DMS114 treated with DMSO at 0.1 percent for 48 hours (cell line): ENCODE measurements around the gene P2RX7.
A peak's percentile ranks its signal among the peaks of the same experiment; 100 is the strongest.
"Not testable (repeated sequence)": the region's sequence is repeated elsewhere in the genome, so short reads cannot be mapped to it uniquely, and the experiment has no call there.

ENCODE experiments used
- DNase-seq: peaks from one replicate; lab custom pipeline; 2025; ENCODE audit not compliant: unreplicated experiment; lab: John Stamatoyannopoulos, UW

P2RX7 gene

DNA sequence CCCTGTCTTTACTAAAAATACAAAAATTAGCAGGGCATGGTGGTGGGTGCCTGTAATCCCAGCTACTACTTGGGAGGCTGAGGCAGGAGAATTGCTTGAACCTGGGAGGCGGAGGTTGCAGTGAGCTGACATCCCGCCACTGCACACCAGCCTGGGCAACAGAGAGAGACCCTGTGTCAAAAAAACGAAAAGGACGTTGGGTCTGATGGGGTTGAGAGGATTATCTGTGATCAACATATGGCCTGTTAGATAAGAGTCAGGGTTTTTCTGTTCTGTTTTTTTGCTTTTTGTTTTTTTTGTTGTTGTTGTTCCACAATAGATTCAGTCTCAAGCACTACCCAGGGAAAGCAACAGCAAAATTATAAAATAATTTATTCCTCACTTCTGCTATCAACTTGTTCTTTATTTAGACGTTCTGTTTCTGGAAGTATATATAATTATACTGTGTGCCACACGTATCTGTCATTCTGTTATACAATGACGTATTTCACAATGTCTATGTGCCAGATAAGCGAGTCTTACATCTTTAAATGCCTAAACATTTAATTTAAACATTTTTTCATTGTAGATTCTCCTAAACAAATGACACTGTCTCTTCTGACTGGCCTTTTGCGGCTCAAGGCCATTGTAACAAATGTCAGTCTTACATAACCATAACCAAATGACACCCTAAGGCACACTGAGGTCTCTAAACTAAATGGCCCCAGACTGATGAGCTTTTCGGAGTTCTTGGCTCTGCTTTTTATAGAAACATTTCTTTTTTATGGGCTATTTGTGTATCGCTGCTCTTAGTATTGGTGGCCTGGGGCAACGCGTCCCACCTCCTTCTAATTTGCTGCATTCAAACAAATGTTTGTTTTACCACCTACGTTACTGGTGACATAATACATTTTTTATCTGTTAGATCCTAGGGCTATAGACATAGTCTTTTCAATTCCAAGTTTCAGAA, 70.0 kb downstream of the P2RX7 start:
- DNase-seq, result no peak

DNA sequence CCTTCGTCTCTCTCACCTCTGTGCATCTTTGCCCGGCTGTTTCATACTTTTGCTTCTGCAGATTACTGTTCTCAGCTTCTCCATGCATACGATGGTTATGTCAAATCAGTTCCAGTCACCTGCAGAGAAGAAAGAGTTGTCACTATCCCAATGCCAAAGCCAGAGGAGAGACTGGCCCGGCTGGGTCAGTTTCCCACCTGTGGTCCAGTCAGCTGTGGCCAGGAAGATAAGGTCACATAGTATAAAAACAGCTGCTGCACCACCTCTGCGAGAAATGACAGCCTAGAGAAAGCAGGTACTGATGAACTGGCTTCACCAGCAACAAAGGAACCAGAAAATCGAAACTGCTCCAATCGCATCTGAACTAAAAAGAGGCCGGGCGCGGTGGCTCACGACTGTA, 70.8 kb downstream of the P2RX7 start:
- DNase-seq, result no peak

DNA sequence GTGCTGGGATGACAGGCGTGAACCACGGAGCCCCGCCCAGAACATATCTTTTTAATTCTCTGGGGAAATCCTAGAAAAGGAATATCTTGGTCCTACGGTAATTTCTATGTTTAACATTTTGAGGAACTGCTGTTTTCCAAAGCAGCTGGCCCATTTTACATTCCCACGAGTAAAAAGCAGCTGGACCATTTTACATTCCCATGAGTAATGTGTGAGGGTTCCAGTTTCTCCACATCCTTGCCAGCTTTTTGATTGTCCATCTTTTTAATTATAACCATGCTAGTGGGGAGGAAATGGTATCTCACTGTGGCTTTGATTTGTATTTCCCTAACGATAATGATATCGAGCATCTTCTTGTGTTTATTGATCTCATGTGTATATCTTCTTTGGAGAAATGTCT, 72.8 kb downstream of the P2RX7 start:
- DNase-seq, result no peak

DNA sequence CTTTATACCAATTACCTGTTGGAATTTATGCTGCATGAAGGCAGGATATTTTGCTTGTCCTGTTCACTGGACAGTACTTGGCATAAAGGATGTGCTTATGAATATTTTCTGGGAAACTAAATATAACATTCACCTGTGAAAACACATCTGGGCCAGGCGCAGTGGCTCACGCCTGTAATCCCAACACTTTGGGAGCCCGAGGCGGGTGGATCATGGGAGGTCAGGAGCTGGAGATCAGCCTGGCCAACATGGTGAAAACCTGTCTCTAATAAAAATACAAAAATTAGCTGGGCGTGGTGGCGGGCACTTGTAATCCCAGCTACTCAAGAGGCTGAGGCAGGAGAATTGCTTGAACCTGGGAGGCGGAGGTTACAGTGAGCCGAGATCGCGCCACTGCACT, 75.9 kb downstream of the P2RX7 start:
- DNase-seq, result not testable (repeated sequence)

DNA sequence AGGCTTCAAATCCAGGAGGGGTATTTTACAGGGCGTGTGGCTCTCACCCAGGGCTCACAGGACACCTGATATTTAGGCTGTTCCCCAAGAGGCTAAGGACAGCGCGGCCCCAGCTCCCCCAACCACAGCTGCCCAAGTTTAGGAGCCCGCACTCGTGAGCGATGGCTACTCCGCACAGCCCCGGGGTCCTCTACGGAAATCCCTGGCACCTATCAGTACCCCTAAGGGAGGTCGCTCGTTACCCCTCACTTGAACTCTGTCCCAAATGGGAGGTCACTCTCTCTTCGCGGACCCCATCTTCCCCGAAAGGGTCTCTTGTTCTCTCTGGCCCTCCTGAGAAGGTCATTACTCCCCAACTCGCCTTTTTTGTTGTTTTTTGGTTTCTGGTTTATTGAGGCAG, 76.5 kb downstream of the P2RX7 start:
- DNase-seq, result no peak

DNA sequence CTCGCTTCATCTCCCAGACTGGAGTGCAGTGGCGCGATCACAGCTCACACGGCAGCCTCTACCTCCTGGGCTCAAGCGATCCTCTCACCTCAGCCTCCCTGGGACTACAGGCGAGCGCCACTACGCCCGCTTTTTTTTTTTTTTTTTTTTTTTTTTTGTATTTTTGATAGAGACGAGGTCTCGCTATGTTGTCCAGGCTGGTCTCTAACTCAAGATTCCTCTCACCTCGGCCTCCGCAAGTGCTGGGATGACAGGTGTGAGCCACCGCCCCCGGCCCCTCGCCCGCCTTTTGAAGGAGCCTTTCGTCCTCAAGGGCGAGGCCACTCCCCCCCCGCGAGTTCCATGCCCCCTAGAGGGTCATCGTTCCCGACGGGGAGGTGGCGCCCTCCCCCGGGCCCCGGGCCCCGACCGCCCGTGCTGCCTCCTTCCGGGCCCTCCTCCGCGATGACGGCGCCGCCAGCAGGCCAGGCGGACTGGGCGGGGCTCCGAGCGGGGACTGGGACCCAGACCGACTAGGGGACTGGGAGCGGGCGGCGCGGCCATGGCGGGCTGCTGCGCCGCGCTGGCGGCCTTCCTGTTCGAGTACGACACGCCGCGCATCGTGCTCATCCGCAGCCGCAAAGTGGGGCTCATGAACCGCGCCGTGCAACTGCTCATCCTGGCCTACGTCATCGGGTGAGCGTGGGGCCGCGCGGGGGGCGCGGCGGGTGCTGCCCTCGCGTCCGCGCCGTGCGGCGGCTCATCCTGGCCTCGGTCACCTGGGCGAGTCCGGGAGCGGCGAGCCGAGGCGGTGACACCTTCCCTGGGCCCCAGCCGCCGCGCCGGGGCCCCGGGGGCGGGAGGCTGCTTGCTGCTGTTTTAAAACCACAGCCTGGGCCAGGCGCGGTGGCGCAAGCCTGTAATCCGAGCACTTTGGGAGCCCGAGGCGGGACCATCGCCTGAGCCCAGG, 77.2 kb downstream of the P2RX7 start, which contains the start of gene P2RX4:
Gene P2RX4 (plus strand): TSS at position 506 of the 949 bp plus-strand sequence. CDS start 36 bp downstream, at position 542.
- peak; percentile 56 for DNase-seq

DNA sequence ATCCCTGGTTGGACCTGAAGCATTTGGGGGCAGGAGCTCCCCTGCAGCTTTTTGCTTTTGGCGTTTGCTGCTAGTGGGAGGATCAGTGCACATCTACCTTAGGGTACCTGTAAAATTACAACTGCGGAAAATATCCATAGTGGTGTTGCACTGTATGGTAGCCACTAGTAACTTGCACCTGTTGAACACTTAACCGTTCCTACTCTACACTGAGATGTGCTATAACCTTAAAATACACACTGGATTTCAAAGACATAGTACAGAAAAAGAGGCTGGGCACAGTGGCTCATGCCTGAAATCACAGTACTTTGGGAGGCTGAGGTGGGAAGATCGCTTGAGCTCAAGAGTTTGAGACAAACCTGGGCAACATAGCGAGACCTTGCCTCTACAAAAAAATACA, 80.2 kb downstream of the P2RX7 start:
- DNase-seq, result no peak

DNA sequence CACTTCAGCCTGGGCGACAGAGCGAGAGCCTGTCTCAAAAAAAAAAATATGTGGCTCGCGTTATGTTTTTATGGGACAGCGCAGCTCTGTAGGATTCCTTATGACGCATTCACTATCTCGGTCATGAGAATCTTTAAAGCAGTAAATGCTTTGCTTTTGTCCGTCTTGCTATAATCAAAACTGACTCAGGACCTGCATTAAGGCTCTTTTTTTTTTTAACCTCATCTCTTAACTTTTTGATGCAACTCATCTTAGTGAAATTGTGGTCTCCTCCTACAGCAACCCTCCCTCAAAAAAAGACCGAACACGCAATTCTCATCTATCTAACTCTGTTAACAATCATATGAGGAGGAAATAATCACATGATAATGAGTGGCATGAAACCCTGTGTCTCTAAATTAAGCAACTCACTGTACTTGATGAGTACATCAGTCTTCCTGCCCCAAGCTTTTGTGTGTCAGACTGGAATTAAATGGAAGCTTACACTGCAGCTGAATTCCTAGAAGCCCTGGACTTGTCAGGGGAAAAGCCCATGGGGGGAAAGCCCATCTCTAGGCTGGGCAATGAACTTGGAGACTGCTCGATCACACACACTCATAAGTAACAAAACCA, 81.6 kb downstream of the P2RX7 start:
- no peak for DNase-seq

DNA sequence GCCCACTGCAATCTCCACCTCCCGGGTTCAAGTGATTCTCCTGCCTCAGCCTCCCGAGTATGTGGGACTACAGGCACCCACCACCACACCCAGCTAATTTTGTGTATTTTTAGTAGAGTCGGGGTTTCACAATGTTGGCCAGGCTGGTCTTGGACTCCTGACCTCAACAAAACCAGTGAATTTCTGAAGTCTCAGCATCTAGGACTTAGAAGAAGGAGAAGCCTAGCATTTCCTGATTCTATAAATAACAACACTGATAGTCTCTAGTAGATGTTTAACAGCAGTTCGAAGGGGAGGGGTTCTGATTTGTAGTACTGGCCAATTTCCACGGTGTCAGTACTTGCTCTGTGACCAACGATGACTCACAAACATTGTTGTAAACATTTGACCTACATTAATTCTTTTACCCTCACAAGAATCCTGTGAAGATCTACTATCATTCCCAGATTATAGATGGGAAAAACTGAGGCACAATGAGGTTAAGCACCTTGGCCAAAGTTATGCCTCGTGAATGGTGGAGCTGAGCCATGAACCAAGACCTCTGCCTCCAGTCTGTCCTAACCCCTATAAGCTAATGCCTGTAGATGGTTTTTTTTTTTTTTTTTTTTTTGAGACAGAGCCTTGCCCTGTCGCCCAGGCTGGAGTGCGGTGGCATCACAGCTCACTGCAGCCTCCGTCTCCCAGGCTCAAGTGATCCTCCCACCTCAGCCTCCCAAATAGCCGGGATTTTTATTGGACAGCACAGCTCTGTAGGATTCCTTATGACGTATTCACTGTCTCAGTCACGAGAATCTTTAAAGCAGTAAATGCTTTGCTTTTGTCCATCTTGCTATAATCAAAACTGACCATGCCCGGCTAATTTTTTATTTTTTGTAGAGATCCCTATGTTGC, 82.4 kb downstream of the P2RX7 start:
- DNase-seq, result no peak

DNA sequence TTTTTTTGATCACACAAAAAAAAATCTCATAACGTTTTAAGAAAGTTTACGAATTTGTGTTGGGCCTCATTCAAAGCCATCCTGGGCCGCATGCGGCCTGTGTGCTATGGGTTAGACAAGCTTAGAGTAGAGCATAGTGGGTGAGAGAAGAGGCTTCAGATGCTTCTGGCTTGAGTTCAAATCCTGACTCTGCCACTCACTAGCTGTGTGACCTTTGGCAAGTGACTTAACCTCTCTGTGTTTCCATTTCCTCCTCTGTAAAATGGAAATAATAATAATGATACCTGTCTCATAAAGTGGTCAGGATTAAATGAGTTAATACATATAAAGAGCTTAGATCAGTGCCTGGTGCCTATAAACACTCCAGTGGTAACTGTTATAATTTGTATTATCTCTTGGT, 83.4 kb downstream of the P2RX7 start:
- no peak for DNase-seq

DNA sequence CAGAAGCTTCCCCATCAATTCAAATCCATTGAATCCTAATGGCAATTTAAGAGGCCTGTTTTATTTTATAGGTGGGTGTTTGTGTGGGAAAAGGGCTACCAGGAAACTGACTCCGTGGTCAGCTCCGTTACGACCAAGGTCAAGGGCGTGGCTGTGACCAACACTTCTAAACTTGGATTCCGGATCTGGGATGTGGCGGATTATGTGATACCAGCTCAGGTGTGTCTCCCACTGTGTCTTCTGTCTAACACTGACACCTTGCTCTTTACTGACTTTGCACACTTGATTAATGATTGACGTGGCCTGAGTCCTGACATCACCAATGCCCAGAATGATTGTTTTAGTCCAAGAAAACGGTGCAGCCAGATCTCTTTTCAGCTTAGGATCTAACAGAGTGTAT, 84.4 kb downstream of the P2RX7 start:
- no peak for DNase-seq

DNA sequence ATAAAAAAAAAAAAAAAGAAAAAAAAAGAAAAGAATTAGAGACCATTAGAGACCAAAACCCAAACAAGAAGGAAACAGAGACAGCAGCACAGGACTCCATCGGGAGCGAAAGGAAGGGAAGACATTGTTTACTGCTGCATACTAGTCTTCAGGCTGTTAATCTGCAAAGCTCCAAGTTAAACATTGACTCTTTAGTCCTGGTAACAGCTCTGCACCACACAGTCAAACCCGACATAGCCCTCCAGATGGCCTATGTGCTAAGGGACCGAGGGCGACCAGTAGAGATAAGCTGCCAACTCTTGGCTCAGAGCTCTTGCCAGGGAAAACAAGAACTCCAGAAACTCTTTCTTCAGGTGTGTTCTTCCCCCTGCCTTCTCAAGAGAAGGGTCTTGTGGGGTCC, 85.1 kb downstream of the P2RX7 start:
- DNase-seq, result no peak

DNA sequence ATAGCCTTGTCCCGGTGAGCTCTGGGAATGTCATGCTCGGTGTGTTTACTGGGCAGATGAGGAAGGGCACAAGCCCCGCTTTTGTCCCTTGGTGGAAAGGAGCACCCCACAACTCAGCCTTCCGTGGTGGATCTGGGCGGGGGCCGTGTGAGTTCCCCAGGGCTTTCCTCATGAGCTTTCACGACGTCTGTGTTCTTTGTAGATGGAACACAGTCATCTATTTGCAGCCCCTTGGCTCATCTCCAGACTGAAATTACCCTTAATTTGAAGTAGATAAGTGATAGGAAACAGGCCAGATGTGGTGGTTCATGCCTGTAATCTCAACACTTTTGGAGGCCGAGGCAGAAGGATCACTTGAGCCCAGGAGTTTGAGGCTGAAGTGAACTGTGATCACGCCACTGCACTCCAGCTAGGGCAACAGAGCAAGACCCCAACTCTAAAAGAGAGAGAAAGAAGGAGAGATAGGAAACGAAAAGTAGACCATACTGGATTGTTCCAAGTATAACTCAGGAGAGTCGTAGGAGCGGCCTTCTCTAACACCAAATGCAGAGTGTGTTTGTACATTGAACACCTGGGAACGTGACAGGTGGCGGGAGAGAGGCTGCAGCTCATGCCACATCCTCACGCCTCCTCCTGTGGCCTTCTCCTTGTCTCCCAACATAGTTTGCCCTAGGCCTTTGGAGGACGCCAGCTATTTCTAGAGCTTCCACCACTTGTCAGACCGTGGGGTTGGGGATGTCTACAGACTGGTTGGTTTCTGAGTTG, 86.1 kb downstream of the P2RX7 start:
- no peak for DNase-seq

DNA sequence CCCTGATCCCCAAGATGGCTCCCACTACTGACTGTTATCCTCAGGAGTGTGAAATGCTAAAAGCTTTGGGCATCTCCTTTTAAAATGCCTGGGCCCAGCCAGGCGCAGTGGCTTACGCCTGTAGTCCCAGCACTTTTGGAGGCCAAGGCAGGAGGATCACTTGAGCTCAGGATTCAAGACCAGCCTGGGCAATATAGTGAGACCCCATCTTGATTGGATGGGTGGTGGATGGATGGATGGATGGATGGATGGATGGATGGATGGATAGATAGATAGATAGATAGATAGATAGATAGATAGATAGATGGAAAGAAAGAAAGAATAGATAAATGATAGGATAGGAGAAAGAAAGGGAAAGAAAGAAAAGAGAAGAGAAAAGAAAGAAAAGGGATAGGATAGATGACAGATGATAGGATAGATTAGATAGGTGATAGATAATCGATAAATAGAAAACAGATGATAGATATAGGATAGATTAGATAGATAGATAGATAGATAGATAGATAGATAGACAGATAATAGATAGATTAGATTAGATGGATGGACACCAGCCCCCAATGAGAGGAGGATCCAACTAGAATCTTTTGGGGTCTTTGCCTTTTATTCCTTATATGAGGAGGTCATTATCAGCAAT, 86.8 kb downstream of the P2RX7 start:
- DNase-seq, result no peak

DNA sequence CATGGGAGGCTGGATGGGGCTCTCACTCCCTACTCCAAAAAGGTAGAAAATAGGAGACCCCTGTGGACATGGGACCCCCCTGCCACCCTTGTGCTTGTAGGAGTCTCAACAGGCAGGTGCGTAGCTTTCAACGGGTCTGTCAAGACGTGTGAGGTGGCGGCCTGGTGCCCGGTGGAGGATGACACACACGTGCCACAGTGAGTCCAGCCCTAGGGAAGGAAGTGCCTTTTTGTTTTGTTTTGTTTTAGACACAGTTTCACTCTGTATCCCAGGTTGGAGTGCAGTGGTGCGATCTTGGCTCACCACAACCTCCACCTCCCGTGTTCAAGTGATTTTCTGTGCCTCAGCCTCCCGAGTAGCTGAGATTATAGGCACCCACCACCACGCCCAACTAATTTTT, 90.2 kb downstream of the P2RX7 start:
- DNase-seq, result no peak

DNA sequence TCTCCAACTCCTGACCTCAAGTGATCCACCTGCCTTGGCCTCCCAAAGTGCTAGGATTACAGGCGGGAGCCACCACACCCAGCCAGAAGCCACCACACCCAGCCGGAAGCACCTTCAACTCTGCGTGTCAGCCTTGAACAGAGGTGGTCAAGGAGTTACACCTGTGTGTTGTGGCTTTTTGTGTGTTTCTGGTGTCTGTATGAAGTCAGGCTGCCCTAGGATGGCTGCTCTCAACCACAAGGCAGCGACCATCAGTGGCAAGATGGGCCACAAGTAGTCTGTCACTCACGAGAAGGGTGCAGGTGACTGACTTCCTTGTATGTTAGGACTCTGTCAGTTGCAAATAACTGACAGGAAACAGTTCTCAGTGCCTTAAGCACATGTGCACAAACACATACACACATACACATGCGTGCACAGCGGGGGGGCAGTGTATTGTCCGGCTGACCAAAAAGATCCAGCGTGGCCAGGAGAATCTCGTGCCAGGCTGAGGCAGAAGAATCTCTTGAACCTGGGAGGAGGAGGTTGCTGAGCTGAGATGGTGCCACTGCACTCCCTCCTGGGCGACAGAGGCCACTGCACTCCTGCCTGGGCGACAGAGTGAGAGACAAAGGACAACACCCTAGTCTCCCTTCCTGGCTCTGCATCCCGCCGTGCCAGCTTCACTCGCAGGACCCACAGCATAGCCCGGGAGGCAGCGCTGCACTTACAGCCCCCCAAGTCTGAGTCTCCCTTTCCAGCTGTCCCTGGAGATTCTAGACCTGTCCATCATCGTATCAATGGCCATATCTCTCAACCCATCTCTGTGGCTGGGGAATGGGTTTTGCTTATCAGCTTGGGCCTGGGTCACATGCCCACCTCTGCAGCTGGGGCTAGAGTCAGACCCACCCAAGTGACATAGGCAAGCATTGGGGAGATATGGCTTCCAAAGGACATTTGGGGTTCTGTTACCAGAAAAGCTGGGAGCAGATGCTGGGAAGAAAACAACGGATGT, 90.9 kb downstream of the P2RX7 start:
- no peak for DNase-seq

DNA sequence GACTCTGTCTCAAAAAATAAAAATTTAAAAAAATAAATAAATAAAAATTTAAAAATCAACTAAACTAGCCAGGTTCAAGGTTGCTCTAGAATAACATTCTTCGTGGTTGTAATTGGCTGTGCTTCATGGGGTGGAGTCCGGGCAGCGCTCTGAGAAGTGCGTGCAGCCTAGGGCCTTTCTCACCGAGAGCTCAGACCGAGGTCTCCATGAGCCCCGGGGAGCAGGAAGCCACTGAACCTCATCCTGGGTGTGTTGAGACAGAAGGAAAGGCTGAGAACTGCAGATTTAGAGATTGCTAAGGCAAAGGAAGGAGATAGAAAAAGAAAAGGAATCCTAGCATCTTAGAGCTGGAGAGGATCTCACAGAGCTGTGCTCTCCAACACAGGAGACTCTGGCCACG, 91.9 kb downstream of the P2RX7 start:
- DNase-seq, result no peak

DNA sequence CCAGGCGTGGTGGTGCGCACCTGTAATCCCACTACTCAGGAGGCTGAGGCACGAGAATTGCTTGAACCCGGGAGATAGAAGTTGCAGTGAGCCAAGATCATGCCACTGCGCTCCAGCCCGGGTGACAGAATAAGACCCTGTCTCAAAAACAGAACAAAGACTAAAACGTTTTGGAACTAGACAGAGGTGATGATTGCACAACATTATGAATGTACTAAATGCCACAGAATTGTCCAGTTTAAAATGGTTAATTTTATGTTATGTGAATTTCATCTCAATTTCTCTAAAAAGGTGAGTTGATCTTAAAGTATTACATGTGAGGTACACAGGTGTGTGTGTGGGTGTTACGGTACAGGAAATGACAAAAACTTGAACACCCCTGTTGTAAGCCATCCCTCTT, 93.7 kb downstream of the P2RX7 start:
- DNase-seq, result no peak
